Measurements from ENCODE around the gene MUC2.

MUC2 gene

GRCh38 chr11:1088927-1089737 is 14.5 kb downstream of the MUC2 start:
- no peak for DNase-seq

GRCh38 chr11:1089738-1090599 is 15.3 kb downstream of the MUC2 start:
- no peak for DNase-seq

- no peak for DNase-seq
Measured at GRCh38 chr11:1090600-1091331, 16.1 kb downstream of the MUC2 start.

GRCh38 chr11:1091332-1092083 is 16.8 kb downstream of the MUC2 start:
- no peak for DNase-seq

GRCh38 chr11:1092145-1092670 is 17.5 kb downstream of the MUC2 start:
- no peak for DNase-seq

GRCh38 chr11:1092919-1093318 is 18.2 kb downstream of the MUC2 start:
- no peak for DNase-seq

GRCh38 chr11:1099519-1100355 is 25.1 kb downstream of the MUC2 start:
- DNase-seq: no peak

GRCh38 chr11:1100417-1101245 is 26.0 kb downstream of the MUC2 start:
- DNase-seq: no peak

GRCh38 chr11:1101318-1102089 is 26.8 kb downstream of the MUC2 start:
- no peak for DNase-seq

- DNase-seq: no peak
Measured at GRCh38 chr11:1102221-1102971, 27.7 kb downstream of the MUC2 start.

- DNase-seq: no peak
Measured at GRCh38 chr11:1102996-1103395, 28.3 kb downstream of the MUC2 start.

GRCh38 chr11:1103401-1104360 is 29.0 kb downstream of the MUC2 start:
- no peak for DNase-seq

- DNase-seq: no peak
Measured at GRCh38 chr11:1104411-1105182, 29.9 kb downstream of the MUC2 start.

- no peak for DNase-seq
Measured at GRCh38 chr11:1105183-1105565, 30.5 kb downstream of the MUC2 start.

GRCh38 chr11:1106387-1106786 is 31.7 kb downstream of the MUC2 start:
- DNase-seq: no peak

- no peak for DNase-seq
Measured at GRCh38 chr11:1107316-1108245, 32.9 kb downstream of the MUC2 start.
